Left lung (tissue), 10 donors: ENCODE measurements around the gene CTDNEP1. TPM values are rescaled to one million over a fixed set of nuclear protein-coding genes. Genes with fewer than 3 reads are reported as not detected.
A peak's percentile ranks its signal among the peaks of the same experiment; 100 is the strongest.

Source experiments
- ATAC-seq: fragments of 200-7000 bp; cut with Tn5 transposase; one replicate; pipeline ENCODE4 v1.9.1; 2020; ENCODE audit warnings: moderate library complexity
- DNase-seq, 4 donors: peaks; one replicate each; pipeline ENCODE4 v3.0.0-alpha.2; 2013 to 2020
- H3K27ac ChIP-seq, 2 donors: fragments of 200-600 bp; sonication (generic) in 1 of 2; one replicate each; pipeline versions ENCODE4 v1.5.0 to v1.8.0; 2020 to 2021
- H3K27me3 ChIP-seq, 2 donors: fragments of 200-600 bp; sonication (generic) in 1 of 2; one replicate each; pipeline versions ENCODE4 v1.5.0 to v1.8.0; 2020 to 2021
- H3K36me3 ChIP-seq, 2 donors: fragments of 200-600 bp; sonication (generic) in 1 of 2; one replicate each; pipeline versions ENCODE4 v1.5.0 to v1.8.0; 2020 to 2021
- H3K4me1 ChIP-seq, 2 donors: fragments of 200-600 bp; one replicate each; pipeline ENCODE4 v1.8.0; 2021
- H3K4me3 ChIP-seq, 2 donors: fragments of 200-600 bp; sonication (generic) in 1 of 2; one replicate each; pipeline versions ENCODE4 v1.5.0 to v1.8.0; 2020 to 2021; ENCODE audit warnings: mild to moderate bottlenecking in 1 of 2
- H3K9me3 ChIP-seq, 2 donors: fragments of 200-600 bp; sonication (generic) in 1 of 2; one replicate each; pipeline versions ENCODE4 v1.5.0 to v1.8.0; 2020 to 2021
- CTCF ChIP-seq, 2 donors: fragments of 200-600 bp; sonication (generic) in 1 of 2; IDR thresholded peaks; one replicate each; pipeline versions ENCODE4 v1.5.0 to v1.8.0; 2021; ENCODE audit warnings: antibody characterized with exemption in 2 of 2
- intact Hi-C, 2 donors: fragments of 100-400 bp; cut with DNase I; formaldehyde crosslinking; loops; one replicate each; pipeline versions ENCODE4 v1.11.2 to v1.14.2; 2022
- polyA plus RNA-seq, 6 donors: library from polyadenylated mRNA; unstranded; fragments of 120-200 nt; gene quantifications; one replicate each; pipeline ENCODE4 v1.2.1, GENCODE V29; 2013; ENCODE audit not compliant: insufficient read length in 6 of 6
- total RNA-seq, 2 donors: library from RNA; stranded (reverse); fragmentation: NEBNext Ultra II Directional; extraction: Animal tissue kit (Norgen Biotek cat#: 25700); gene quantifications; one replicate each; pipeline ENCODE4 v1.2.1, GENCODE V29; 2021
- donor health status: DM: no; HTN: yes; CAD: no.
- donor health status: DM: no; HTN: no; CAD: no.

Gene CTDNEP1
- total and polyA plus RNA-seq, 8 donors = 133 to 171 (median 146) TPM

- H3K9me3 ChIP-seq = no peaks in the 10 kb centered on the region
Observed at GRCh38 chr17:7218166-7218565, 33.4 kb downstream of the CTDNEP1 start.

GRCh38 chr17:7217113-7217987, 34.2 kb downstream of the CTDNEP1 start:
- DNase-seq (peak in 3 of 4 donors; percentile 56 to 90 (median 72)), ATAC-seq (no peak)
- no peaks in the 10 kb centered on the region for H3K27me3 ChIP-seq
- peaks cover 22 to 74% of the 10 kb centered on the region in 2 donors for H3K4me1 ChIP-seq
- intact Hi-C loops = no loop called here
- peak overlapping the region; percentile 33 to 43 for H3K27ac ChIP-seq
- peaks cover 0 to 17% of the 10 kb centered on the region in 2 donors for H3K36me3 ChIP-seq
- no peaks in the 10 kb centered on the region for H3K9me3 ChIP-seq
- H3K4me3 ChIP-seq = peak overlapping the region; percentile 36 to 49
- TF ChIP-seq CTCF (IDR thresholded peaks at IDR 0.05) = no peak

More at GRCh38 chr17:7218166-7218565, 33.4 kb downstream of the CTDNEP1 start:
- no peak overlapping the region for H3K4me3 ChIP-seq
- no peak for DNase-seq
- no peaks in the 10 kb centered on the region for H3K27me3 ChIP-seq
- TF ChIP-seq CTCF (IDR thresholded peaks at IDR 0.05) = no peak
- no peak for ATAC-seq
- intact Hi-C loops = no loop called here
- H3K4me1 ChIP-seq = peaks cover 22 to 74% of the 10 kb centered on the region in 2 donors
- peak overlapping the region in 1 of 2 donors; percentile 33 for H3K27ac ChIP-seq
- peaks cover 0 to 25% of the 10 kb centered on the region in 2 donors for H3K36me3 ChIP-seq

DNA sequence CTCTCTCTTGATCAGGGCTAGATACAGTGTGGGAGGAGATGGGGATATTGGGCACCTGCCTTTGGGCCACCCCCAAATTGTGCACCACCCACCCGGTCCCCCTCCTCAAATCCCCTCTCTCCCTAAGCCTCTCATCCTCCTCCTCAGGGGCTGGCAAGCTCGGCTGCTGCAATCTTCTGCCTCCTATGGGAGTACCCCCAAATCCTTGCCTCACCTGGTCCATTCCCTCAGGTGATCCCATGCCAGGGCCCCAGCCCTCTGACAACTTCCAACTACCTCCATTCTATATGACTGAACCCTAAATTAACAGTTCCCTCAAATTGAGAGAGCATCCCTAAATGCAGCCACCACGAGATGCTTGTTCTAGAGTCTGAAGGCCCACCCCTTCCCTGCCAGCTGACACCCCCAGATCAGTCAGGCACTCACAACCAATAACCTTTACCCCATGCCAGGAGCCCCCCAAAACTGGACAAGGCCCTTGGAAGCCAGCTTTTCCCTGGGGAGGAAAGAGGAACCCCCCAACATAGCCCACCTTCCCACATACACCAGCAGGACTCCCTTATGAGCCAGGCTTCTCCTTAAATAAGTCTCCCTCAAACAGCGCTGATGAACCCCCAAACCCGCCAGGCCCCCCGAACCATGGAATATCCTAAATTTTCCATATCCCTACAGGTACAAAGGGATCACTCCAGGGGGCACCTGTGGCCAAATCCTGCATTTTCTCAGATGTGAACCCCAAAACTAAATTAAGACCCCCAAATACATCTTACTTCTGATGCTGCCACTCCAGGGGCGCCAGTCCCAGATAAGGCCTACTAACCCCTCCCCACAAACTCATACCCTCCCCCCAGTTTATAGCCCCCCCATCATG, 35.1 kb downstream of the CTDNEP1 start:
- peak overlapping the region; percentile 36 to 49 for H3K4me3 ChIP-seq
- intact Hi-C loops = no loop called here
- H3K27me3 ChIP-seq = no peaks in the 10 kb centered on the region
- H3K27ac ChIP-seq = peak overlapping the region; percentile 33 to 43
- peaks cover 0 to 8% of the 10 kb centered on the region in 2 donors for H3K36me3 ChIP-seq
- H3K4me1 ChIP-seq = peaks cover 23 to 67% of the 10 kb centered on the region in 2 donors
- DNase-seq (no peak), ATAC-seq (no peak)
- H3K9me3 ChIP-seq = no peaks in the 10 kb centered on the region
- TF ChIP-seq CTCF (IDR thresholded peaks at IDR 0.05) = no peak

GRCh38 chr17:7215652-7216180, 35.8 kb downstream of the CTDNEP1 start:
- Histone ChIP-seq H3K9me3 (no peaks in the 10 kb centered on the region), H3K27ac (peak overlapping the region in 1 of 2 donors; percentile 79), H3K4me1 (peaks cover 16 to 59% of the 10 kb centered on the region in 2 donors), H3K27me3 (no peaks in the 10 kb centered on the region), H3K4me3 (peak overlapping the region in 1 of 2 donors; percentile 56), H3K36me3 (peaks cover 0 to under 1% of the 10 kb centered on the region in 2 donors)
- DNase-seq (peak in 1 of 4 donors; percentile 39), ATAC-seq (no peak)
- intact Hi-C loops = no loop called here
- TF ChIP-seq CTCF (IDR thresholded peaks at IDR 0.05) = no peak
